Transverse colon (tissue), 4 donors: ENCODE data around the gene LMO2. TPM values are rescaled to one million over a fixed set of nuclear protein-coding genes. Genes with fewer than 3 reads are reported as not detected.
"Not testable (repeated sequence)": the region's sequence is repeated elsewhere in the genome, so short reads cannot be mapped to it uniquely, and the experiment has no call there.

ENCODE experiments used
- DNase-seq: peaks from one replicate; pipeline ENCODE4 v3.0.0-alpha.2; 2019
- H3K27ac ChIP-seq, 4 donors: fragments of 200-600 bp; sonication (generic); 2 replicates each; pipeline ENCODE4 v1.5.1; 2016 to 2018; ENCODE audit warnings: inconsistent platforms in 4 of 4
- H3K27me3 ChIP-seq: fragments of 200-600 bp; sonication (generic); 2 replicates; pipeline ENCODE4 v1.5.1; 2017; ENCODE audit warnings: inconsistent platforms
- H3K36me3 ChIP-seq, 4 donors: fragments of 200-600 bp; sonication (generic); 2 replicates each; pipeline ENCODE4 v1.5.1; 2017 to 2019; ENCODE audit warnings: inconsistent platforms in 4 of 4
- H3K4me1 ChIP-seq, 4 donors: fragments of 200-600 bp; sonication (generic); 2 replicates each; pipeline ENCODE4 v1.5.1; 2017 to 2020; ENCODE audit warnings: inconsistent platforms in 4 of 4
- H3K4me3 ChIP-seq, 4 donors: fragments of 200-600 bp; sonication (generic); 1 replicate in 1 of 4; 2 replicates in 3 of 4; pipeline versions ENCODE4 v1.5.1 to v1.6.1; 2017 to 2019; ENCODE audit warnings: inconsistent platforms in 4 of 4
- H3K9me3 ChIP-seq, 2 donors: fragments of 200-600 bp; sonication (generic); 2 replicates each; pipeline ENCODE4 v1.5.1; 2017 to 2019; ENCODE audit warnings: inconsistent platforms in 2 of 2
- CTCF ChIP-seq, 5 experiments: fragments of 200-600 bp in 3 of 5; fragments of 450-650 bp in 2 of 5; sonication (generic) in 3 of 5; IDR thresholded peaks; 1 replicate in 2 of 5; 2 replicates in 3 of 5; pipeline ENCODE4 v1.5.1; 2016 to 2017; ENCODE audit warnings: antibody characterized with exemption in 5 of 5, inconsistent platforms in 3 of 5, mild to moderate bottlenecking in 2 of 5, moderate library complexity in 1 of 5
- EP300 ChIP-seq: sonication (generic); formaldehyde crosslinking; IDR thresholded peaks from one replicate; pipeline ENCODE4 v1.6.1; 2017; ENCODE audit warnings: antibody characterized with exemption, low read depth
- POLR2A ChIP-seq: fragments of 450-650 bp; IDR thresholded peaks from one replicate; pipeline ENCODE4 v1.6.1; 2016; ENCODE audit warnings: antibody characterized with exemption, mild to moderate bottlenecking, moderate library complexity
- POLR2AphosphoS5 ChIP-seq, 3 donors: sonication (generic); formaldehyde crosslinking; IDR thresholded peaks; one replicate each; pipeline ENCODE4 v1.6.1; 2016; ENCODE audit warnings: antibody characterized with exemption in 3 of 3
- WGBS, 2 donors: methylation state at CpG; one replicate each; pipeline ENCODE4 v1.1.5; 2018; ENCODE audit warnings: low coverage in 1 of 2; 5-methylcytosine and 5-hydroxymethylcytosine counted together
- in situ Hi-C, 4 donors: fragments of 200-750 bp; cut with MboI; loops; one replicate each; pipeline versions ENCODE4 v1.15.0 to v1.15.1; 2017; ENCODE audit warnings: low sequenced_read_pairs in 3 of 4, low pct_ligation_motif_present in 1 of 4, low pct_unique_long_range_greater_than_20kb in 1 of 4
- intact Hi-C: fragments of 100-400 bp; cut with DNase I; formaldehyde crosslinking; loops from one replicate; pipeline ENCODE4 v1.15.1; 2023; ENCODE audit warnings: low total_unique reads
- total RNA-seq, 4 donors: library from RNA; depleted of rRNA; stranded (reverse); fragments of >200 nt; gene quantifications; one replicate each; pipeline ENCODE4 v1.1.0, GENCODE V29; 2016

Gene LMO2
- total RNA-seq, 4 donors from 2014 or later: 1.4 to 18.0 (median 4.0) TPM

GRCh38 chr11:33924341-33924740 lies 32.5 kb upstream of the LMO2 start:
- no peak for DNase-seq
- Histone ChIP-seq H3K27ac (no peak overlapping the region), H3K36me3 (no peaks in the 10 kb centered on the region), H3K4me1 (no peaks in the 10 kb centered on the region), H3K4me3 (no peak overlapping the region), H3K27me3 (no peaks in the 10 kb centered on the region), H3K9me3 (no peaks in the 10 kb centered on the region)
- in situ Hi-C loops: no loop called here
- 51 to 64% methylated on average over 5 of the region's 5 CpGs for WGBS, 2 donors
- intact Hi-C loops: no loop called here
- no peak for TF ChIP-seq EP300
- no peak for TF ChIP-seq POLR2AphosphoS5 (IDR thresholded peaks at IDR 0.05)
- TF ChIP-seq POLR2A: no peak
- TF ChIP-seq CTCF (IDR thresholded peaks at IDR 0.05): no peak

- in situ Hi-C loops (no loop called here), intact Hi-C loops (no loop called here)
- Histone ChIP-seq H3K27me3 (no peaks in the 10 kb centered on the region), H3K4me1 (no peaks in the 10 kb centered on the region), H3K9me3 (no peaks in the 10 kb centered on the region), H3K4me3 (no peak overlapping the region), H3K36me3 (no peaks in the 10 kb centered on the region), H3K27ac (no peak overlapping the region)
- no peak for DNase-seq
- TF ChIP-seq POLR2A: no peak
- TF ChIP-seq POLR2AphosphoS5 (IDR thresholded peaks at IDR 0.05): no peak
- no peak for TF ChIP-seq EP300
- no peak for TF ChIP-seq CTCF (IDR thresholded peaks at IDR 0.05)
- 74 to 84% methylated on average over 2 of the region's 2 CpGs for WGBS, 2 donors
These were observed 31.8 kb upstream of the LMO2 start for GRCh38 chr11:33923626-33924025.

GRCh38 chr11:33920838-33921613 lies 29.1 kb upstream of the LMO2 start:
- H3K9me3 ChIP-seq: no peaks in the 10 kb centered on the region
- no peak for TF ChIP-seq EP300
- no peak for TF ChIP-seq POLR2A
- TF ChIP-seq POLR2AphosphoS5 (IDR thresholded peaks at IDR 0.05): no peak
- no peak for TF ChIP-seq CTCF (IDR thresholded peaks at IDR 0.05)
- in situ Hi-C loops: no loop called here
- no peaks in the 10 kb centered on the region for H3K36me3 ChIP-seq
- H3K27ac ChIP-seq: no peak overlapping the region
- H3K27me3 ChIP-seq: no peaks in the 10 kb centered on the region
- WGBS, 2 donors: 37 to 72% methylated on average over 3 to 8 of the region's 8 CpGs
- H3K4me1 ChIP-seq: no peaks in the 10 kb centered on the region
- intact Hi-C loops: no loop called here
- no peak overlapping the region for H3K4me3 ChIP-seq
- DNase-seq: no peak

GRCh38 chr11:33919645-33920044 lies 27.8 kb upstream of the LMO2 start:
- WGBS, 2 donors: 74 to 100% methylated on average over 1 of the region's 1 CpG
- intact Hi-C loops: no loop called here
- in situ Hi-C loops: no loop called here

GRCh38 chr11:33917402-33917801 lies 25.5 kb upstream of the LMO2 start:
- H3K4me1 ChIP-seq, H3K27ac ChIP-seq, H3K9me3 ChIP-seq, intact Hi-C loops, DNase-seq, H3K27me3 ChIP-seq, H3K36me3 ChIP-seq, H3K4me3 ChIP-seq, in situ Hi-C loops: not testable (repeated sequence)
- WGBS, 2 donors: 38 to 50% methylated on average over 1 of the region's 1 CpG

More at GRCh38 chr11:33919645-33920044, 27.8 kb upstream of the LMO2 start:
- TF ChIP-seq EP300: no peak
- TF ChIP-seq POLR2A: no peak
- TF ChIP-seq POLR2AphosphoS5 (IDR thresholded peaks at IDR 0.05): no peak
- TF ChIP-seq CTCF (IDR thresholded peaks at IDR 0.05): no peak
- no peaks in the 10 kb centered on the region for H3K9me3 ChIP-seq
- no peaks in the 10 kb centered on the region for H3K36me3 ChIP-seq
- H3K27me3 ChIP-seq: no peaks in the 10 kb centered on the region
- H3K4me3 ChIP-seq: no peak overlapping the region
- no peak overlapping the region for H3K27ac ChIP-seq
- no peak for DNase-seq
- H3K4me1 ChIP-seq: no peaks in the 10 kb centered on the region
